GM11168 (cell line): ENCODE data around the gene CSGALNACT2.
"Not testable (repeated sequence)": the region's sequence is repeated elsewhere in the genome, so short reads cannot be mapped to it uniquely, and the experiment has no call there.

Experiments used
- in situ Hi-C: fragments of 300-500 bp; cut with MboI; formaldehyde crosslinking; loops from one replicate; pipeline ENCODE4 v1.12.0; 2022; ENCODE audit warnings: low sequenced_read_pairs; ENCODE audit not compliant: unreplicated experiment

CSGALNACT2 gene

GRCh38 chr10:43138021-43138756, at the start of gene CSGALNACT2:
Gene CSGALNACT2 (plus strand): TSS chr10:43138445. CDS start chr10:43155150, 16,705 bp downstream.
- in situ Hi-C loops = no loop called here

GRCh38 chr10:43089519-43089918, 48.7 kb upstream of the CSGALNACT2 start:
- in situ Hi-C loops = no loop called here

- in situ Hi-C loops = no loop called here
Measured at GRCh38 chr10:43090188-43090587, 48.1 kb upstream of the CSGALNACT2 start.

GRCh38 chr10:43090664-43091063, 47.6 kb upstream of the CSGALNACT2 start:
- in situ Hi-C loops = no loop called here

- in situ Hi-C loops = no loop called here
Measured at GRCh38 chr10:43091846-43092245, 46.4 kb upstream of the CSGALNACT2 start.

GRCh38 chr10:43093423-43094076, 44.7 kb upstream of the CSGALNACT2 start:
- in situ Hi-C loops = no loop called here

GRCh38 chr10:43094085-43094484, 44.2 kb upstream of the CSGALNACT2 start:
- in situ Hi-C loops = no loop called here

GRCh38 chr10:43099339-43099738, 38.9 kb upstream of the CSGALNACT2 start:
- in situ Hi-C loops = not testable (repeated sequence)

GRCh38 chr10:43099928-43100327, 38.3 kb upstream of the CSGALNACT2 start:
- in situ Hi-C loops = no loop called here

GRCh38 chr10:43100366-43100765, 37.9 kb upstream of the CSGALNACT2 start:
- in situ Hi-C loops = no loop called here

- in situ Hi-C loops = no loop called here
Measured at GRCh38 chr10:43102063-43102828, 36.0 kb upstream of the CSGALNACT2 start.

GRCh38 chr10:43105102-43105955, 32.9 kb upstream of the CSGALNACT2 start:
- in situ Hi-C loops = no loop called here

GRCh38 chr10:43105956-43106229, 32.4 kb upstream of the CSGALNACT2 start:
- in situ Hi-C loops = no loop called here

- in situ Hi-C loops = no loop called here
Measured at GRCh38 chr10:43106256-43107091, 31.8 kb upstream of the CSGALNACT2 start.

- in situ Hi-C loops = no loop called here
Measured at GRCh38 chr10:43108951-43109350, 29.3 kb upstream of the CSGALNACT2 start.

- in situ Hi-C loops = no loop called here
Measured at GRCh38 chr10:43109671-43110249, 28.5 kb upstream of the CSGALNACT2 start.

- in situ Hi-C loops = no loop called here
Measured at GRCh38 chr10:43110338-43111071, 27.7 kb upstream of the CSGALNACT2 start.

GRCh38 chr10:43111101-43111500, 27.1 kb upstream of the CSGALNACT2 start:
- in situ Hi-C loops = no loop called here
